NCI-H2081 (cell line): Measurements from ENCODE around the gene TMEM115.

Source experiments
- DNase-seq, 2 experiments: peaks; one replicate each; lab custom pipeline; 2025; lab: John Stamatoyannopoulos, UW

Gene TMEM115

GRCh38 chr3:50358911-50359759 lies at the start of gene TMEM115:
TMEM115 (minus strand) TSS chr3:50359521; CDS start chr3:50359063, 458 bp downstream.
- DNase-seq = peak; percentile 92 to 95

GRCh38 chr3:50408443-50408944 lies 49.2 kb upstream of the TMEM115 start:
- peak; percentile 10 to 17 for DNase-seq

GRCh38 chr3:50406487-50406886 lies 47.2 kb upstream of the TMEM115 start:
- no peak for DNase-seq

- DNase-seq = no peak
Observed at GRCh38 chr3:50405249-50405648, 45.9 kb upstream of the TMEM115 start.

GRCh38 chr3:50401978-50402595 lies 42.8 kb upstream of the TMEM115 start:
- DNase-seq = no peak

GRCh38 chr3:50396502-50396901 lies 37.2 kb upstream of the TMEM115 start:
- no peak for DNase-seq

GRCh38 chr3:50395070-50395860 lies 35.9 kb upstream of the TMEM115 start:
- no peak for DNase-seq

GRCh38 chr3:50393061-50393460 lies 33.7 kb upstream of the TMEM115 start:
- DNase-seq = no peak

- no peak for DNase-seq
Observed at GRCh38 chr3:50392101-50392715, 32.9 kb upstream of the TMEM115 start.

- no peak for DNase-seq
Observed at GRCh38 chr3:50390508-50391224, 31.3 kb upstream of the TMEM115 start.

GRCh38 chr3:50389414-50389767 lies 30.1 kb upstream of the TMEM115 start:
- no peak for DNase-seq

GRCh38 chr3:50388720-50389413 lies 29.5 kb upstream of the TMEM115 start:
- DNase-seq = no peak

- no peak for DNase-seq
Observed at GRCh38 chr3:50388016-50388719, 28.8 kb upstream of the TMEM115 start.

GRCh38 chr3:50385754-50386153 lies 26.4 kb upstream of the TMEM115 start:
- no peak for DNase-seq

GRCh38 chr3:50383750-50384149 lies 24.4 kb upstream of the TMEM115 start:
- no peak for DNase-seq

GRCh38 chr3:50382722-50383121 lies 23.4 kb upstream of the TMEM115 start:
- no peak for DNase-seq

- DNase-seq = peak in 1 of 2 experiments; percentile 17
Observed at GRCh38 chr3:50381383-50381782, 22.1 kb upstream of the TMEM115 start.

- no peak for DNase-seq
Observed at GRCh38 chr3:50380405-50381085, 21.2 kb upstream of the TMEM115 start.

- DNase-seq = no peak
Observed at GRCh38 chr3:50378757-50379156, 19.4 kb upstream of the TMEM115 start.

- DNase-seq = no peak
Observed at GRCh38 chr3:50378024-50378423, 18.7 kb upstream of the TMEM115 start.
